Transverse colon (tissue), 4 donors: ENCODE data around the gene DUSP3. TPM values are rescaled to one million over a fixed set of nuclear protein-coding genes. Genes with fewer than 3 reads are reported as not detected.
"Not testable (repeated sequence)": the region's sequence is repeated elsewhere in the genome, so short reads cannot be mapped to it uniquely, and the experiment has no call there.

Experiments used
- DNase-seq: peaks from one replicate; pipeline ENCODE4 v3.0.0-alpha.2; 2019
- H3K27ac ChIP-seq, 4 donors: fragments of 200-600 bp; sonication (generic); 2 replicates each; pipeline ENCODE4 v1.5.1; 2016 to 2018; ENCODE audit warnings: inconsistent platforms in 4 of 4
- H3K27me3 ChIP-seq: fragments of 200-600 bp; sonication (generic); 2 replicates; pipeline ENCODE4 v1.5.1; 2017; ENCODE audit warnings: inconsistent platforms
- H3K36me3 ChIP-seq, 4 donors: fragments of 200-600 bp; sonication (generic); 2 replicates each; pipeline ENCODE4 v1.5.1; 2017 to 2019; ENCODE audit warnings: inconsistent platforms in 4 of 4
- H3K4me1 ChIP-seq, 4 donors: fragments of 200-600 bp; sonication (generic); 2 replicates each; pipeline ENCODE4 v1.5.1; 2017 to 2020; ENCODE audit warnings: inconsistent platforms in 4 of 4
- H3K4me3 ChIP-seq, 4 donors: fragments of 200-600 bp; sonication (generic); 1 replicate in 1 of 4; 2 replicates in 3 of 4; pipeline versions ENCODE4 v1.5.1 to v1.6.1; 2017 to 2019; ENCODE audit warnings: inconsistent platforms in 4 of 4
- H3K9me3 ChIP-seq, 2 donors: fragments of 200-600 bp; sonication (generic); 2 replicates each; pipeline ENCODE4 v1.5.1; 2017 to 2019; ENCODE audit warnings: inconsistent platforms in 2 of 2
- EP300 ChIP-seq: sonication (generic); formaldehyde crosslinking; IDR thresholded peaks from one replicate; pipeline ENCODE4 v1.6.1; 2017; ENCODE audit warnings: antibody characterized with exemption, low read depth
- POLR2A ChIP-seq: fragments of 450-650 bp; IDR thresholded peaks from one replicate; pipeline ENCODE4 v1.6.1; 2016; ENCODE audit warnings: antibody characterized with exemption, mild to moderate bottlenecking, moderate library complexity
- POLR2AphosphoS5 ChIP-seq, 3 donors: sonication (generic); formaldehyde crosslinking; IDR thresholded peaks; one replicate each; pipeline ENCODE4 v1.6.1; 2016; ENCODE audit warnings: antibody characterized with exemption in 3 of 3
- WGBS, 2 donors: methylation state at CpG; one replicate each; pipeline ENCODE4 v1.1.5; 2018; ENCODE audit warnings: low coverage in 1 of 2; 5-methylcytosine and 5-hydroxymethylcytosine counted together
- in situ Hi-C, 4 donors: fragments of 200-750 bp; cut with MboI; loops; one replicate each; pipeline versions ENCODE4 v1.15.0 to v1.15.1; 2017; ENCODE audit warnings: low sequenced_read_pairs in 3 of 4, low pct_ligation_motif_present in 1 of 4, low pct_unique_long_range_greater_than_20kb in 1 of 4
- intact Hi-C: fragments of 100-400 bp; cut with DNase I; formaldehyde crosslinking; loops from one replicate; pipeline ENCODE4 v1.15.1; 2023; ENCODE audit warnings: low total_unique reads
- total RNA-seq, 4 donors: library from RNA; depleted of rRNA; stranded (reverse); fragments of >200 nt; gene quantifications; one replicate each; pipeline ENCODE4 v1.1.0, GENCODE V29; 2016
- TF ChIP-seq, protein P1 (sequence below), 5 experiments: fragments of 200-600 bp in 3 of 5; fragments of 450-650 bp in 2 of 5; sonication (generic) in 3 of 5; IDR thresholded peaks; 1 replicate in 2 of 5; 2 replicates in 3 of 5; pipeline ENCODE4 v1.5.1; 2016 to 2017; ENCODE audit warnings: antibody characterized with exemption in 5 of 5, inconsistent platforms in 3 of 5, mild to moderate bottlenecking in 2 of 5, moderate library complexity in 1 of 5

The DUSP3 gene
- total RNA-seq, 4 donors from 2014 or later, result 52.7 to 145 (median 70.9) TPM

- no peak for TF ChIP-seq POLR2A
- TF ChIP-seq POLR2AphosphoS5 (IDR thresholded peaks at IDR 0.05), result no peak
- intact Hi-C loops (no loop called here), in situ Hi-C loops (no loop called here)
- Histone ChIP-seq H3K27me3 (peaks cover 9% of the 10 kb centered on the region), H3K36me3 (no peaks in the 10 kb centered on the region), H3K9me3 (no peaks in the 10 kb centered on the region), H3K27ac (no peak overlapping the region), H3K4me1 (no peaks in the 10 kb centered on the region), H3K4me3 (no peak overlapping the region)
- DNase-seq, result no peak
- WGBS, 2 donors, result 76 to 88% methylated on average over 3 of the region's 3 CpGs
These were observed 22.0 kb upstream of the DUSP3 start for GRCh38 chr17:43800736-43801135.

GRCh38 chr17:43799047-43799446 lies 20.3 kb upstream of the DUSP3 start:
- H3K9me3 ChIP-seq, result no peaks in the 10 kb centered on the region
- no peak overlapping the region for H3K4me3 ChIP-seq
- in situ Hi-C loops, result no loop called here
- DNase-seq, result no peak
- intact Hi-C loops, result no loop called here
- WGBS, 2 donors, result 57 to 88% methylated on average over 1 to 2 of the region's 2 CpGs
- no peak for TF ChIP-seq EP300
- TF ChIP-seq POLR2A, result no peak
- TF ChIP-seq, protein P1, sequence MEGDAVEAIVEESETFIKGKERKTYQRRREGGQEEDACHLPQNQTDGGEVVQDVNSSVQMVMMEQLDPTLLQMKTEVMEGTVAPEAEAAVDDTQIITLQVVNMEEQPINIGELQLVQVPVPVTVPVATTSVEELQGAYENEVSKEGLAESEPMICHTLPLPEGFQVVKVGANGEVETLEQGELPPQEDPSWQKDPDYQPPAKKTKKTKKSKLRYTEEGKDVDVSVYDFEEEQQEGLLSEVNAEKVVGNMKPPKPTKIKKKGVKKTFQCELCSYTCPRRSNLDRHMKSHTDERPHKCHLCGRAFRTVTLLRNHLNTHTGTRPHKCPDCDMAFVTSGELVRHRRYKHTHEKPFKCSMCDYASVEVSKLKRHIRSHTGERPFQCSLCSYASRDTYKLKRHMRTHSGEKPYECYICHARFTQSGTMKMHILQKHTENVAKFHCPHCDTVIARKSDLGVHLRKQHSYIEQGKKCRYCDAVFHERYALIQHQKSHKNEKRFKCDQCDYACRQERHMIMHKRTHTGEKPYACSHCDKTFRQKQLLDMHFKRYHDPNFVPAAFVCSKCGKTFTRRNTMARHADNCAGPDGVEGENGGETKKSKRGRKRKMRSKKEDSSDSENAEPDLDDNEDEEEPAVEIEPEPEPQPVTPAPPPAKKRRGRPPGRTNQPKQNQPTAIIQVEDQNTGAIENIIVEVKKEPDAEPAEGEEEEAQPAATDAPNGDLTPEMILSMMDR (IDR thresholded peaks at IDR 0.05), result no peak
- TF ChIP-seq POLR2AphosphoS5 (IDR thresholded peaks at IDR 0.05), result no peak
- peaks cover 9% of the 10 kb centered on the region for H3K27me3 ChIP-seq
- H3K36me3 ChIP-seq, result no peaks in the 10 kb centered on the region
- H3K27ac ChIP-seq, result no peak overlapping the region
- no peaks in the 10 kb centered on the region for H3K4me1 ChIP-seq

- H3K27me3 ChIP-seq, H3K27ac ChIP-seq, H3K9me3 ChIP-seq, in situ Hi-C loops, H3K4me1 ChIP-seq, H3K36me3 ChIP-seq, intact Hi-C loops, H3K4me3 ChIP-seq: not testable (repeated sequence)
- 76 to 90% methylated on average over 2 to 8 of the region's 9 CpGs for WGBS, 2 donors
- peak; percentile 43 for DNase-seq
These were observed 19.2 kb upstream of the DUSP3 start for GRCh38 chr17:43798024-43798423.

DNA sequence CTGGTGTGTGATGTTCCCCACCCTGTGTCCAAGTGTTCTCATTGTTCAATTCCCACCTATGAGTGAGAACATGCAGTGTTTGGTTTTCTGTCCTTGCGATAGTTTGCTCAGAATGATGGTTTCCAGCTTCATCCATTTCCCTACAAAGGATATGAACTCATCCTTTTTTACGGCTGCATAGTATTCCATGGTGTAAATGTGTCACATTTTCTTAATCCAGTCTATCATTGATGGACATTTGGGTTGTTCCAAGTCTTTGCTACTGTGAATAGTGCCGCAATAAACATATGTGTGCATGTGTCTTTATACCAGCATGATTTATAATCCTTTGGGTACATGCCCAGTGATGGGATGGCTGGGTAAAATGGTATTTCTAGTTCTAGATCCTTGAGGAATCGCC lies 13.9 kb upstream of the DUSP3 start:
- DNase-seq, H3K27ac ChIP-seq, intact Hi-C loops, H3K9me3 ChIP-seq, H3K4me3 ChIP-seq, H3K27me3 ChIP-seq, H3K36me3 ChIP-seq, H3K4me1 ChIP-seq, in situ Hi-C loops: not testable (repeated sequence)
- WGBS, 2 donors, result 57 to 91% methylated on average over 1 to 4 of the region's 4 CpGs

GRCh38 chr17:43791589-43791988 lies 12.8 kb upstream of the DUSP3 start:
- Histone ChIP-seq H3K27me3 (no peaks in the 10 kb centered on the region), H3K9me3 (no peaks in the 10 kb centered on the region), H3K27ac (no peak overlapping the region), H3K4me1 (peaks cover 0 to 8% (median 0%) of the 10 kb centered on the region in 4 donors), H3K36me3 (no peaks in the 10 kb centered on the region), H3K4me3 (no peak overlapping the region)
- TF ChIP-seq POLR2A (no peak), EP300 (no peak), POLR2AphosphoS5 (IDR thresholded peaks at IDR 0.05) (no peak)
- TF ChIP-seq, protein P1 (IDR thresholded peaks at IDR 0.05), result no peak
- WGBS, 2 donors, result 15 to 20% methylated on average over 1 to 3 of the region's 3 CpGs
- in situ Hi-C loops, result no loop called here
- no peak for DNase-seq
- intact Hi-C loops, result no loop called here

- Histone ChIP-seq H3K9me3 (no peaks in the 10 kb centered on the region), H3K4me1 (peaks cover 0 to 8% (median 0%) of the 10 kb centered on the region in 4 donors), H3K27ac (no peak overlapping the region), H3K4me3 (no peak overlapping the region), H3K27me3 (no peaks in the 10 kb centered on the region), H3K36me3 (no peaks in the 10 kb centered on the region)
- intact Hi-C loops, result no loop called here
- DNase-seq, result no peak
- no peak for TF ChIP-seq POLR2AphosphoS5 (IDR thresholded peaks at IDR 0.05)
- in situ Hi-C loops, result no loop called here
- WGBS, 2 donors, result 80 to 86% methylated on average over 2 to 14 of the region's 14 CpGs
These were observed 11.6 kb upstream of the DUSP3 start for GRCh38 chr17:43790311-43790940.
